ENCODE measurements around the gene ZYG11B. TPM values are rescaled to one million over a fixed set of nuclear protein-coding genes. Genes with fewer than 3 reads are reported as not detected.
"Not testable (repeated sequence)": the region's sequence is repeated elsewhere in the genome, so short reads cannot be mapped to it uniquely, and the experiment has no call there.

Gene ZYG11B
- total RNA-seq, 2 donors from 2014 or later, result 41.6 to 46.8 TPM

DNA sequence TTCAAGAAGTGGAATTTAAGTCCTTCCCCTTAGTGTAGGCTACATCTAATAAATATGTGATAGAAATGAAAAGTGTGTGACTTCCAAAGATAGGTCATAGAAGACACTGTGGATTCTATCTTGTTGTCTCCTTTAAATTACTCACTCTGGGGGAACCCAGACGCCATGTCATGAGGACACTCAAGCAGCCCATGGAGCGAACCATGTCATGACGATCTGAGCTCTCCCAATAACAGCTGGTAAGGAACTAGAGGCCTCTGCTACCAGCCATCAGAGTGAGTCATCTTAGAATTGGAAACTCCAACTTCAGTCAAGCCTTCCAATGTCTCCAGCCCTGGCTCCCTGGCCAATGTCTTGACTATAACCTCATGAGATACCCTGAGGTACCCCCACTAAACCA is 34.4 kb upstream of the ZYG11B start:
- peaks cover 18% of the 10 kb centered on the region for H3K36me3 ChIP-seq
- H3K4me3 ChIP-seq, result no peak overlapping the region
- TF ChIP-seq, protein P1, sequence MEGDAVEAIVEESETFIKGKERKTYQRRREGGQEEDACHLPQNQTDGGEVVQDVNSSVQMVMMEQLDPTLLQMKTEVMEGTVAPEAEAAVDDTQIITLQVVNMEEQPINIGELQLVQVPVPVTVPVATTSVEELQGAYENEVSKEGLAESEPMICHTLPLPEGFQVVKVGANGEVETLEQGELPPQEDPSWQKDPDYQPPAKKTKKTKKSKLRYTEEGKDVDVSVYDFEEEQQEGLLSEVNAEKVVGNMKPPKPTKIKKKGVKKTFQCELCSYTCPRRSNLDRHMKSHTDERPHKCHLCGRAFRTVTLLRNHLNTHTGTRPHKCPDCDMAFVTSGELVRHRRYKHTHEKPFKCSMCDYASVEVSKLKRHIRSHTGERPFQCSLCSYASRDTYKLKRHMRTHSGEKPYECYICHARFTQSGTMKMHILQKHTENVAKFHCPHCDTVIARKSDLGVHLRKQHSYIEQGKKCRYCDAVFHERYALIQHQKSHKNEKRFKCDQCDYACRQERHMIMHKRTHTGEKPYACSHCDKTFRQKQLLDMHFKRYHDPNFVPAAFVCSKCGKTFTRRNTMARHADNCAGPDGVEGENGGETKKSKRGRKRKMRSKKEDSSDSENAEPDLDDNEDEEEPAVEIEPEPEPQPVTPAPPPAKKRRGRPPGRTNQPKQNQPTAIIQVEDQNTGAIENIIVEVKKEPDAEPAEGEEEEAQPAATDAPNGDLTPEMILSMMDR (IDR thresholded peaks at IDR 0.05), result no peak
- DNase-seq (ENCODE audit: low spot score) (no peak), ATAC-seq (ENCODE audit: insufficient number of reproducible peaks, low FRiP score, low read depth) (no peak)
- peaks cover 0 to under 1% of the 10 kb centered on the region in 2 donors for H3K4me1 ChIP-seq (ENCODE audit: control insufficient read depth in 1 of 2, low read depth in 2 of 2)
- no peaks in the 10 kb centered on the region for H3K27me3 ChIP-seq (replicated peaks; ENCODE audit: insufficient read depth)
- H3K27ac ChIP-seq, result no peak overlapping the region
- no peaks in the 10 kb centered on the region for H3K9me3 ChIP-seq

DNA sequence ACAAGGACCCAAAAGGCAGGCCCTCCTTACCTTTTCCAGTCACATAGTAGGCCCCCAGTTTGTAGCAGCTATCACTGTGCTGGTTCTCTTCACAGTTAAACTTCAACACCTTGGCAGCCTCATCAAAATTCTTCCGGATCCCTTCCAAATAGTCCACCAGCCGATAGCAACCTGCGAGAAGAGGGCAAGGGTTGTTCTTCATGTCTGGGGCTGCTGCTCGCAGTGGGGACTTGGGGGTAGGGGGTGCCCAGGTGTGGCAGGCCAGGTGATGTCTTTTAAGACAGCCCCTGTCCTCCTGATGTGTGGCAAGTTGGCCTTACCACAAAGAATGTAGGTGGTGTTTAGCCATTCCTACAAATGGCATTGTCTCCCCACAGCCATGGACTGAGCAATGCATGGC is 33.6 kb upstream of the ZYG11B start:
- H3K4me1 ChIP-seq (ENCODE audit: control insufficient read depth in 1 of 2, low read depth in 2 of 2), result peaks cover 4 to 9% of the 10 kb centered on the region in 2 donors
- ATAC-seq (ENCODE audit: insufficient number of reproducible peaks, low FRiP score, low read depth) (no peak), DNase-seq (ENCODE audit: low spot score) (no peak)
- TF ChIP-seq, protein P1 (IDR thresholded peaks at IDR 0.05), result no peak
- H3K27ac ChIP-seq, result no peak overlapping the region
- H3K27me3 ChIP-seq (replicated peaks; ENCODE audit: insufficient read depth), result no peaks in the 10 kb centered on the region
- no peak overlapping the region for H3K4me3 ChIP-seq
- H3K9me3 ChIP-seq, result no peaks in the 10 kb centered on the region
- H3K36me3 ChIP-seq, result peaks cover 13% of the 10 kb centered on the region

DNA sequence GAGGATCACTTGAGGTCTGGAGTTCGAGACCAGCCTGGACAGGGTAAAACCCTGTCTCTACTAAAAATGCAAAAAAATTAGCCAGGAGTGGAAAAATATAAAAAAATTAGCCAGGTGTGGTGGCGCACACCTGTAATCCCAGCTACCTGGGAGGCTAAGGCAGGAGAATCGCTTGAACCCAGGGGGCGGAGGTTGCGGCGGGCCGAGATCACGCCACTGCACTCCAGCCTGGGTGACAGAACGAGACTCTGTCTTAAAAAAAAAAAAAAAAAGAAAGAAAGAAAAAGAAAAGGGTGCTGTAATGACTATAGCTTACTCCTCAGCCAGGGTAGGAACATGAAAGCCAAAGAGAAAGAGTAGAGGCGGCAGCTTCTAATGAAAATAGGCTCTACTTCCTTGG is 32.9 kb upstream of the ZYG11B start:
- not testable (repeated sequence) for H3K27me3 ChIP-seq (replicated peaks; ENCODE audit: insufficient read depth); H3K9me3 ChIP-seq; ATAC-seq (ENCODE audit: insufficient number of reproducible peaks, low FRiP score, low read depth); H3K4me1 ChIP-seq (ENCODE audit: control insufficient read depth in 1 of 2, low read depth in 2 of 2); H3K27ac ChIP-seq; DNase-seq (ENCODE audit: low spot score); H3K4me3 ChIP-seq
- H3K36me3 ChIP-seq, result peaks cover 11% of the 10 kb centered on the region

GRCh38 chr1:52693843-52694242 is 32.4 kb upstream of the ZYG11B start:
- H3K27ac ChIP-seq, result no peak overlapping the region
- TF ChIP-seq, protein P1 (IDR thresholded peaks at IDR 0.05), result no peak
- no peaks in the 10 kb centered on the region for H3K9me3 ChIP-seq
- H3K4me1 ChIP-seq (ENCODE audit: control insufficient read depth in 1 of 2, low read depth in 2 of 2), result peaks cover 6 to 14% of the 10 kb centered on the region in 2 donors
- peaks cover 11% of the 10 kb centered on the region for H3K36me3 ChIP-seq
- H3K4me3 ChIP-seq, result no peak overlapping the region
- DNase-seq (ENCODE audit: low spot score) (no peak), ATAC-seq (ENCODE audit: insufficient number of reproducible peaks, low FRiP score, low read depth) (no peak)
- no peaks in the 10 kb centered on the region for H3K27me3 ChIP-seq (replicated peaks; ENCODE audit: insufficient read depth)

- no peak overlapping the region for H3K4me3 ChIP-seq
- TF ChIP-seq, protein P1 (IDR thresholded peaks at IDR 0.05), result no peak
- ATAC-seq (ENCODE audit: insufficient number of reproducible peaks, low FRiP score, low read depth) (no peak), DNase-seq (ENCODE audit: low spot score) (no peak)
- H3K9me3 ChIP-seq, result no peaks in the 10 kb centered on the region
- H3K27ac ChIP-seq, result no peak overlapping the region
- H3K27me3 ChIP-seq (replicated peaks; ENCODE audit: insufficient read depth), result no peaks in the 10 kb centered on the region
- H3K4me1 ChIP-seq (ENCODE audit: control insufficient read depth in 1 of 2, low read depth in 2 of 2), result peaks cover 7 to 15% of the 10 kb centered on the region in 2 donors
- H3K36me3 ChIP-seq, result peaks cover 11% of the 10 kb centered on the region
These were observed 30.6 kb upstream of the ZYG11B start for GRCh38 chr1:52695627-52696026.
